ENCODE measurements around the gene PRAME.

- no peak for TF ChIP-seq E2F4 (IDR thresholded peaks at IDR 0.05; ENCODE audit: low read depth, low read length)
- no peak for TF ChIP-seq EP300 (IDR thresholded peaks at IDR 0.05; ENCODE audit: borderline replicate concordance in 1 of 2, control insufficient read depth in 1 of 2, low read depth in 2 of 2, low read length in 2 of 2)
- TF ChIP-seq REST (IDR thresholded peaks at IDR 0.05; ENCODE audit: low read depth, low read length) = no peak
- TF ChIP-seq NRF1 (conservative IDR thresholded peaks at IDR 0.05; ENCODE audit: low read depth, low read length) = no peak
- TF ChIP-seq SIN3A (IDR thresholded peaks at IDR 0.05; ENCODE audit: low read depth, low read length) = no peak
- no peak for TF ChIP-seq SKIL (IDR thresholded peaks at IDR 0.05; ENCODE audit: low read depth, poor library complexity, severe bottlenecking)
- no peak for TF ChIP-seq CTCF (IDR thresholded peaks at IDR 0.05 in 2 of 3, conservative IDR thresholded peaks at IDR 0.05 in 1 of 3; ENCODE audit: control insufficient read depth in 2 of 3, extremely low read depth in 1 of 3, insufficient read depth in 1 of 3, low read depth in 3 of 3, low read length in 3 of 3)
- no peak for TF ChIP-seq TAF1 (IDR thresholded peaks at IDR 0.05; ENCODE audit: borderline replicate concordance, low read depth, low read length)
Measured at GRCh38 chr22:22548317-22548716, 10.7 kb downstream of the PRAME start.

All from GM12878 (cell line).